CD8-positive, alpha-beta memory T cell (primary cell): ENCODE results near the gene TCOF1. TPM values are rescaled to one million over a fixed set of nuclear protein-coding genes. Genes with fewer than 3 reads are reported as not detected.

Experiments
- polyA plus RNA-seq: library from polyadenylated mRNA; unstranded; fragments of 300-500 nt; fragmentation: Illumina TruSeq; gene quantifications from one replicate; pipeline ENCODE4 v1.2.3, GENCODE V29; 2021
- total RNA-seq, 2 experiments: library from RNA; stranded (reverse); gene quantifications; one replicate each; pipeline ENCODE4 v1.2.3, GENCODE V29; 2021

TCOF1 gene
- total and polyA plus RNA-seq, 3 experiments from 2014 or later = 33.1 to 120 (median 116) TPM

Other genes starting within 250 kb of the TCOF1 start
- 1 to 10 TPM in 1 of 2 experiments, under 1 TPM in 1; 0.66 to 2.0 TPM for gene PDGFRB, start 201.9 kb upstream of the TCOF1 start, total RNA-seq
- gene PDGFRB, start 201.9 kb upstream of the TCOF1 start, polyA plus RNA-seq = 0.81 TPM
- gene CDX1, start 190.9 kb upstream of the TCOF1 start, total RNA-seq = not detected
- gene CDX1, start 190.9 kb upstream of the TCOF1 start, polyA plus RNA-seq = not detected
- gene SLC6A7, start 167.6 kb upstream of the TCOF1 start, total RNA-seq = not detected
- gene SLC6A7, start 167.6 kb upstream of the TCOF1 start, polyA plus RNA-seq = not detected
- gene CAMK2A, start 67.9 kb upstream of the TCOF1 start, total RNA-seq = not detected
- gene CAMK2A, start 67.9 kb upstream of the TCOF1 start, polyA plus RNA-seq = not detected
- gene ARSI, start 54.8 kb upstream of the TCOF1 start, total RNA-seq = not detected
- not detected for gene ARSI, start 54.8 kb upstream of the TCOF1 start, polyA plus RNA-seq
- 100 to 1,000 TPM; 319 to 324 TPM for gene CD74, start 55.2 kb downstream of the TCOF1 start, total RNA-seq
- gene CD74, start 55.2 kb downstream of the TCOF1 start, polyA plus RNA-seq = 1,273 TPM
- gene RPS14, start 92.0 kb downstream of the TCOF1 start, total RNA-seq = 1,000 to 10,000 TPM; 2,924 to 3,007 TPM
- 6,416 TPM for gene RPS14, start 92.0 kb downstream of the TCOF1 start, polyA plus RNA-seq
- 1 to 10 TPM; 1.9 to 2.8 TPM for gene NDST1, start 150.4 kb downstream of the TCOF1 start, total RNA-seq
- 0.13 TPM for gene NDST1, start 150.4 kb downstream of the TCOF1 start, polyA plus RNA-seq